Measurements from ENCODE around the gene NAV3. TPM values are rescaled to one million over a fixed set of nuclear protein-coding genes. Genes with fewer than 3 reads are reported as not detected.

Gene NAV3
- 8.9 and 18.0 TPM in 2 replicates for total RNA-seq (2021)
- Bru-seq, nascent RNA: percentile 60 among the genes with signal in this experiment
- BruChase-seq, experiment 1, labeled RNA remaining after a 2-hour chase: percentile 43 among the genes with signal in this experiment
- BruChase-seq, experiment 2, labeled RNA remaining after a 6-hour chase: percentile 42 among the genes with signal in this experiment
- long read RNA-seq, partial matches to known transcripts: 0 of 3 reads
- long read RNA-seq, other reads (novel, unspliced or antisense): 2 of 3 reads

GRCh38 chr12:77830583-77831351 lies at the start of gene NAV3:
TSS of gene NAV3 (plus strand) at chr12:77830894. CDS start at chr12:77831462, 568 bp downstream.
- H3K4me1 ChIP-seq (ENCODE audit: insufficient read depth, low read length, poor library complexity, severe bottlenecking): peaks cover 27% of the 10 kb centered on the region
- TF ChIP-seq EZH2 (IDR thresholded peaks at IDR 0.05; ENCODE audit: borderline replicate concordance, low read depth, low read length, poor library complexity, severe bottlenecking): no peak
- BruUV-seq (replicated peaks): no TSS peak
- H3K27ac ChIP-seq (ENCODE audit: low read depth, low read length, poor library complexity, severe bottlenecking): peak within 1 kb of the TSS; percentile 52
- peak; percentile 19 for DNase-seq (ENCODE audit: low spot score)
- CTCF ChIA-PET: no interaction called here
- H3K36me3 ChIP-seq (ENCODE audit: insufficient read depth, low read length, poor library complexity, severe bottlenecking): no peaks in the 10 kb centered on the region
- H3K27me3 ChIP-seq (replicated peaks; ENCODE audit: insufficient read depth, low read depth, low read length, poor library complexity): no peaks in the 10 kb centered on the region
- no peak within 1 kb of the TSS for H3K4me3 ChIP-seq (ENCODE audit: low read depth, low read length, poor library complexity, severe bottlenecking)
- POLR2A ChIA-PET (ENCODE audit: low non-redundant PET): interaction anchor here (0.6 kb wide), 2 partner anchors 12 to 61 kb away, joined by 4 to 6 read pairs; no protein-coding TSS in a partner anchor
- no peaks in the 10 kb centered on the region for H3K9me3 ChIP-seq (ENCODE audit: low read depth, low read length, poor library complexity, severe bottlenecking)
- intact Hi-C loops (cut with micrococcal nuclease; ENCODE audit: unreplicated experiment): no loop called here

- intact Hi-C loops (cut with micrococcal nuclease; ENCODE audit: unreplicated experiment): no loop called here
- POLR2A ChIA-PET (ENCODE audit: low non-redundant PET): no interaction called here
- no peaks in the 10 kb centered on the region for H3K4me1 ChIP-seq (ENCODE audit: insufficient read depth, low read length, poor library complexity, severe bottlenecking)
Observed at GRCh38 chr12:77782034-77782433, 48.7 kb upstream of the NAV3 start.

GRCh38 chr12:77782766-77783165 lies 47.9 kb upstream of the NAV3 start:
- no peak for TF ChIP-seq EZH2 (IDR thresholded peaks at IDR 0.05; ENCODE audit: borderline replicate concordance, low read depth, low read length, poor library complexity, severe bottlenecking)
- no peak for TF ChIP-seq CTCF (conservative IDR thresholded peaks at IDR 0.05; ENCODE audit: low read depth, low read length)
- Histone ChIP-seq H3K9me3 (ENCODE audit: low read depth, low read length, poor library complexity, severe bottlenecking) (no peaks in the 10 kb centered on the region), H3K4me1 (ENCODE audit: insufficient read depth, low read length, poor library complexity, severe bottlenecking) (no peaks in the 10 kb centered on the region), H3K27me3 (replicated peaks; ENCODE audit: insufficient read depth, low read depth, low read length, poor library complexity) (no peaks in the 10 kb centered on the region), H3K27ac (ENCODE audit: low read depth, low read length, poor library complexity, severe bottlenecking) (no peak overlapping the region), H3K36me3 (ENCODE audit: insufficient read depth, low read length, poor library complexity, severe bottlenecking) (no peaks in the 10 kb centered on the region), H3K4me3 (ENCODE audit: low read depth, low read length, poor library complexity, severe bottlenecking) (no peak overlapping the region)
- no TSS peak for BruUV-seq (replicated peaks)
- ChIA-PET CTCF (no interaction called here), POLR2A (ENCODE audit: low non-redundant PET) (no interaction called here)
- intact Hi-C loops (cut with micrococcal nuclease; ENCODE audit: unreplicated experiment): no loop called here
- no peak for DNase-seq (ENCODE audit: low spot score)

More at GRCh38 chr12:77782034-77782433, 48.7 kb upstream of the NAV3 start:
- CTCF ChIA-PET: no interaction called here
- Histone ChIP-seq H3K9me3 (ENCODE audit: low read depth, low read length, poor library complexity, severe bottlenecking) (no peaks in the 10 kb centered on the region), H3K36me3 (ENCODE audit: insufficient read depth, low read length, poor library complexity, severe bottlenecking) (no peaks in the 10 kb centered on the region), H3K4me3 (ENCODE audit: low read depth, low read length, poor library complexity, severe bottlenecking) (no peak overlapping the region), H3K27me3 (replicated peaks; ENCODE audit: insufficient read depth, low read depth, low read length, poor library complexity) (no peaks in the 10 kb centered on the region), H3K27ac (ENCODE audit: low read depth, low read length, poor library complexity, severe bottlenecking) (no peak overlapping the region)
- DNase-seq (ENCODE audit: low spot score): no peak
- BruUV-seq (replicated peaks): no TSS peak
- TF ChIP-seq CTCF (conservative IDR thresholded peaks at IDR 0.05; ENCODE audit: low read depth, low read length): no peak
- no peak for TF ChIP-seq EZH2 (IDR thresholded peaks at IDR 0.05; ENCODE audit: borderline replicate concordance, low read depth, low read length, poor library complexity, severe bottlenecking)

Measured in A673 (cell line).